Adrenal gland (tissue), 5 donors: ENCODE data around the gene LARGE2.

ENCODE experiments used
- CTCF ChIP-seq, 6 experiments: fragments of 450-650 bp in 4 of 6; fragments of 200-600 bp in 2 of 6; sonication (generic) in 1 of 6; IDR thresholded peaks; 1 replicate in 5 of 6; 2 replicates in 1 of 6; pipeline versions ENCODE4 v1.5.1 to v1.8.0; 2016 to 2021; ENCODE audit warnings: antibody characterized with exemption in 6 of 6, mild to moderate bottlenecking in 2 of 6, moderate library complexity in 1 of 6
- POLR2A ChIP-seq, 2 donors: fragments of 450-650 bp; IDR thresholded peaks; one replicate each; pipeline ENCODE4 v1.6.1; 2017; ENCODE audit warnings: antibody characterized with exemption in 2 of 2, mild to moderate bottlenecking in 2 of 2, moderate library complexity in 1 of 2
- donor health status: DM: no; HTN: no; CAD: no.

GRCh38 chr11:45942381-45942780 is 19.9 kb downstream of the LARGE2 start:
- TF ChIP-seq CTCF (IDR thresholded peaks at IDR 0.05) (no peak), POLR2A (IDR thresholded peaks at IDR 0.05) (no peak)
